A673 (cell line): ENCODE measurements around the gene UNC13B. TPM values are rescaled to one million over a fixed set of nuclear protein-coding genes. Genes with fewer than 3 reads are reported as not detected.

Experiments used
- BruUV-seq: library from RNA; stranded (reverse); fragments of 400-500 nt; replicated peaks from 2 replicates; lab custom pipeline; 2021; lab: Mats Ljungman, UMichigan
- CTCF ChIA-PET: fragments of 300-600 bp; sonication (Branson Sonifier 250); formaldehyde crosslinking; loops from one replicate; lab custom pipeline; 2022; ENCODE audit warnings: antibody characterized with exemption; lab: Charles Lee
- POLR2A ChIA-PET: fragments of 300-600 bp; sonication (Branson Sonifier 250); formaldehyde crosslinking; loops from one replicate; lab custom pipeline; 2022; ENCODE audit warnings: antibody characterized with exemption; ENCODE audit not compliant: low non-redundant PET; lab: Charles Lee
- DNase-seq: peaks from one replicate; pipeline ENCODE4 v3.0.0-alpha.2; 2015; ENCODE audit warnings: low spot score
- H3K27ac ChIP-seq: fragments of 200-600 bp; sonication (generic); 2 replicates; pipeline ENCODE4 v1.5.1; 2016; ENCODE audit warnings: mixed run types, low read depth, mild to moderate bottlenecking, mixed read lengths, antibody characterized with exemption, low read length; ENCODE audit not compliant: poor library complexity, severe bottlenecking
- H3K27me3 ChIP-seq: fragments of 200-600 bp; sonication (generic); replicated peaks from 2 replicates; pipeline ENCODE4 v1.6.1; 2017; ENCODE audit warnings: mixed run types, low read depth, mild to moderate bottlenecking, mixed read lengths, antibody characterized with exemption, low read length; ENCODE audit not compliant: insufficient read depth, poor library complexity
- H3K36me3 ChIP-seq: fragments of 200-600 bp; sonication (generic); 2 replicates; pipeline ENCODE4 v1.6.1; 2016; ENCODE audit warnings: mixed run types, mild to moderate bottlenecking, mixed read lengths, antibody characterized with exemption, low read length; ENCODE audit not compliant: insufficient read depth, poor library complexity, severe bottlenecking
- H3K4me1 ChIP-seq: fragments of 200-600 bp; sonication (generic); 2 replicates; pipeline ENCODE4 v1.6.1; 2017; ENCODE audit warnings: mixed run types, mild to moderate bottlenecking, mixed read lengths, antibody characterized with exemption, low read length; ENCODE audit not compliant: insufficient read depth, poor library complexity, severe bottlenecking
- H3K4me3 ChIP-seq: fragments of 200-600 bp; sonication (generic); 2 replicates; pipeline ENCODE4 v1.5.1; 2016; ENCODE audit warnings: low read depth, mixed run types, mild to moderate bottlenecking, mixed read lengths, low read length; ENCODE audit not compliant: poor library complexity, severe bottlenecking
- H3K9me3 ChIP-seq: fragments of 200-600 bp; sonication (generic); 2 replicates; pipeline ENCODE4 v1.6.1; 2016; ENCODE audit warnings: mixed run types, low read depth, mild to moderate bottlenecking, mixed read lengths, antibody characterized with exemption, low read length; ENCODE audit not compliant: poor library complexity, severe bottlenecking
- CTCF ChIP-seq: fragments of 300-800, 200-600 bp; sonication (generic); conservative IDR thresholded peaks from 2 replicates; pipeline ENCODE4 v1.5.1; 2017; ENCODE audit warnings: low read depth, mild to moderate bottlenecking, antibody characterized with exemption, low read length, moderate library complexity, mixed read lengths
- EZH2 ChIP-seq: fragments of 200-600 bp; sonication (generic); IDR thresholded peaks from 2 replicates; pipeline ENCODE4 v1.6.1; 2017; ENCODE audit warnings: borderline replicate concordance, low read depth, mild to moderate bottlenecking, mixed read lengths, antibody characterized with exemption, low read length; ENCODE audit not compliant: poor library complexity, severe bottlenecking
- intact Hi-C: fragments of 100-400 bp; cut with micrococcal nuclease; formaldehyde crosslinking; loops from one replicate; pipeline ENCODE4 v1.10.0; 2022; ENCODE audit not compliant: unreplicated experiment
- total RNA-seq: library from RNA; stranded (reverse); gene quantifications from 2 replicates; pipeline ENCODE4 v1.2.3, GENCODE V29; 2021

The UNC13B gene
- total RNA-seq, 1 experiment from 2014 or later: 19.8 TPM

GRCh38 chr9:35367451-35367850 is 205.6 kb downstream of the UNC13B start:
- no peaks in the 10 kb centered on the region for H3K27me3 ChIP-seq
- ChIA-PET CTCF (no interaction called here), POLR2A (no interaction called here)
- H3K4me1 ChIP-seq: no peaks in the 10 kb centered on the region
- TF ChIP-seq CTCF (no peak), EZH2 (no peak)
- H3K4me3 ChIP-seq: no peak overlapping the region
- H3K36me3 ChIP-seq: no peaks in the 10 kb centered on the region
- H3K27ac ChIP-seq: no peak overlapping the region
- H3K9me3 ChIP-seq: no peaks in the 10 kb centered on the region
- peak; percentile 62 for DNase-seq
- intact Hi-C loops: no loop called here
- no TSS peak for BruUV-seq

GRCh38 chr9:35370241-35370640 is 208.4 kb downstream of the UNC13B start:
- POLR2A ChIA-PET: no interaction called here
- Histone ChIP-seq H3K4me1 (no peaks in the 10 kb centered on the region), H3K36me3 (no peaks in the 10 kb centered on the region), H3K4me3 (no peak overlapping the region), H3K9me3 (no peaks in the 10 kb centered on the region), H3K27ac (no peak overlapping the region), H3K27me3 (no peaks in the 10 kb centered on the region)
- intact Hi-C loops: no loop called here
- CTCF ChIA-PET: no interaction called here
- DNase-seq: no peak
- no peak for TF ChIP-seq CTCF
- no peak for TF ChIP-seq EZH2
- BruUV-seq: no TSS peak

GRCh38 chr9:35374436-35374835 is 212.6 kb downstream of the UNC13B start:
- no peak for DNase-seq
- Histone ChIP-seq H3K9me3 (no peaks in the 10 kb centered on the region), H3K4me1 (no peaks in the 10 kb centered on the region), H3K36me3 (no peaks in the 10 kb centered on the region), H3K4me3 (no peak overlapping the region), H3K27me3 (no peaks in the 10 kb centered on the region), H3K27ac (no peak overlapping the region)
- intact Hi-C loops: no loop called here
- BruUV-seq: no TSS peak
- POLR2A ChIA-PET: no interaction called here
- TF ChIP-seq EZH2 (no peak), CTCF (no peak)
- CTCF ChIA-PET: no interaction called here
